Hepatocyte (in vitro differentiated cells): Measurements from ENCODE around the gene SCTR.

Source experiments
- CTCF ChIP-seq: fragments of 200-600 bp; sonication (generic); IDR thresholded peaks from 2 replicates; pipeline ENCODE4 v1.5.1; 2016; ENCODE audit warnings: antibody characterized with exemption, mild to moderate bottlenecking; ENCODE audit not compliant: poor library complexity
- EZH2 ChIP-seq: fragments of 200-600 bp; sonication (generic); IDR thresholded peaks from 2 replicates; pipeline ENCODE4 v1.6.1; 2016; ENCODE audit warnings: antibody characterized with exemption, mild to moderate bottlenecking, borderline replicate concordance

GRCh38 chr2:119425620-119426395 lies 98.5 kb downstream of the SCTR start:
- TF ChIP-seq CTCF (no peak), EZH2 (no peak)
